ENCODE measurements around the gene POU6F2. TPM values are rescaled to one million over a fixed set of nuclear protein-coding genes. Genes with fewer than 3 reads are reported as not detected.

The POU6F2 gene
- total RNA-seq, 1 donor from 2014 or later = not detected

DNA sequence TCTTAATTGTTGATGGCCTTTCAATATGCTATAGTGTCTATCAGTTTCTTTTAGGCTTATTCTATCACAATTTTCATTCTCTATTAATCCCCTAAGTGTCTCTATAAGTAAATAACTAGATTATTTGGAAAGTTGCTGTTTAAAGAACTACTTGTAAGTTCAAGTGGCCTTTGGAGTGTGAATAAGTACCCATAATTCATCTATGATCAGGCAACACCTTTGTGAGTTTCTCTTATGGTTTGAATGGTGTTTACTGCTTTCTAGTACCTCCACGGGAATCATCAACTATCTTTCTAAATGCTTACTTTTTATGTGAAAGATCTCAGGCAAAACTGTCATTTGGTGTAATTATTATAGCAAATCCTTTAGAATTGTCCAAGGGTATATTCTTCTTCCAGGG, 166.7 kb downstream of the POU6F2 start:
- Histone ChIP-seq H3K4me3 (ENCODE audit: low read depth, low read length) (no peak overlapping the region), H3K36me3 (ENCODE audit: control insufficient read depth, insufficient read depth, low read length) (no peaks in the 10 kb centered on the region), H3K27me3 (ENCODE audit: control insufficient read depth, insufficient read depth, low read length) (no peaks in the 10 kb centered on the region)
- no peak for DNase-seq (ENCODE audit: low read depth)
- TF ChIP-seq, protein P1, sequence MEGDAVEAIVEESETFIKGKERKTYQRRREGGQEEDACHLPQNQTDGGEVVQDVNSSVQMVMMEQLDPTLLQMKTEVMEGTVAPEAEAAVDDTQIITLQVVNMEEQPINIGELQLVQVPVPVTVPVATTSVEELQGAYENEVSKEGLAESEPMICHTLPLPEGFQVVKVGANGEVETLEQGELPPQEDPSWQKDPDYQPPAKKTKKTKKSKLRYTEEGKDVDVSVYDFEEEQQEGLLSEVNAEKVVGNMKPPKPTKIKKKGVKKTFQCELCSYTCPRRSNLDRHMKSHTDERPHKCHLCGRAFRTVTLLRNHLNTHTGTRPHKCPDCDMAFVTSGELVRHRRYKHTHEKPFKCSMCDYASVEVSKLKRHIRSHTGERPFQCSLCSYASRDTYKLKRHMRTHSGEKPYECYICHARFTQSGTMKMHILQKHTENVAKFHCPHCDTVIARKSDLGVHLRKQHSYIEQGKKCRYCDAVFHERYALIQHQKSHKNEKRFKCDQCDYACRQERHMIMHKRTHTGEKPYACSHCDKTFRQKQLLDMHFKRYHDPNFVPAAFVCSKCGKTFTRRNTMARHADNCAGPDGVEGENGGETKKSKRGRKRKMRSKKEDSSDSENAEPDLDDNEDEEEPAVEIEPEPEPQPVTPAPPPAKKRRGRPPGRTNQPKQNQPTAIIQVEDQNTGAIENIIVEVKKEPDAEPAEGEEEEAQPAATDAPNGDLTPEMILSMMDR (IDR thresholded peaks at IDR 0.05; ENCODE audit: insufficient read depth, low read length, severe bottlenecking) = no peak
- no peak for FAIRE-seq

- TF ChIP-seq, protein P1 (IDR thresholded peaks at IDR 0.05; ENCODE audit: insufficient read depth, low read length, severe bottlenecking) = no peak
- no peak for FAIRE-seq
- no peaks in the 10 kb centered on the region for H3K27me3 ChIP-seq (ENCODE audit: control insufficient read depth, insufficient read depth, low read length)
- no peaks in the 10 kb centered on the region for H3K36me3 ChIP-seq (ENCODE audit: control insufficient read depth, insufficient read depth, low read length)
- no peak for DNase-seq (ENCODE audit: low read depth)
- no peak overlapping the region for H3K4me3 ChIP-seq (ENCODE audit: low read depth, low read length)
These were observed 167.6 kb downstream of the POU6F2 start for GRCh38 chr7:39145283-39145682.

DNA sequence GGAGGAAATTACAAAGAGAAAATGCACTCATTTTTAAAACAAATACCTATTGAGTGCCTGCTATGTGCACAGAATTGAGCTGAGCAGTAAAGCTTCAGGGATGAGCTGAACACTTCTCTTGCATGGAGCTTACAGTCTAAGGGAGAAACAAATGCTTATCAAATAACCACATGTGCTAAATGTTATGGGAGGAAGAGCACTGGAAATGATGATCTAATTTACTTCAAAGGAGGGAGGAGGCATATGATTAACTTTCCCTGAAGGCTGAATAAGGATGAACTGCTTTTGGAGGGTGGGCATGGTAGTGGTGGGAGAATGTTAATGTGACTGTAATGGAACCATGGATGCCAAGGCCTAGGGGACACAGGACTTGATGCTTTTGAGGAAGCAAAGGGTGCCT, 168.2 kb downstream of the POU6F2 start:
- H3K4me3 ChIP-seq (ENCODE audit: low read depth, low read length) = no peak overlapping the region
- no peaks in the 10 kb centered on the region for H3K27me3 ChIP-seq (ENCODE audit: control insufficient read depth, insufficient read depth, low read length)
- DNase-seq (ENCODE audit: low read depth) (no peak), FAIRE-seq (no peak)
- H3K36me3 ChIP-seq (ENCODE audit: control insufficient read depth, insufficient read depth, low read length) = no peaks in the 10 kb centered on the region
- TF ChIP-seq, protein P1 (IDR thresholded peaks at IDR 0.05; ENCODE audit: insufficient read depth, low read length, severe bottlenecking) = no peak

DNA sequence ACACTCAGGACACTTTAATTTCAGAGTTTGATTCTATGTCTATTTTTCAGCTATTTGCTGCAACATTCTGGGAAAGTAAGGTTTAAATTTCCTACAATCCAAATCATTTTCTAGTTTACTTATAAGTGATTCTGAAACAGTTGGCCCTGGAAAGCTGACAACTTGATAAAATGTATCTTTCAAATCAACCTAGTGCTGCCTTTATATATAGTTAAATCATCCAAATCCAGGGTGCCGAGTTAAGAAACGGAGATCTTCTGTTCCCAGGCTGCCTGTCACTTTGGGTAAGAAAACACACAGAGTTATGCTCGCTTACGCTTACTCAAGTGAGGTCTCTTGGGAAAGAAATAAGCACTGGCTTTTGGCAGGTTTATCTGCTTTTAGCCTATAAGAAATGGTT, 175.0 kb downstream of the POU6F2 start:
- TF ChIP-seq, protein P1 (IDR thresholded peaks at IDR 0.05; ENCODE audit: insufficient read depth, low read length, severe bottlenecking) = no peak
- H3K36me3 ChIP-seq (ENCODE audit: control insufficient read depth, insufficient read depth, low read length) = no peaks in the 10 kb centered on the region
- no peak for FAIRE-seq
- H3K4me3 ChIP-seq (ENCODE audit: low read depth, low read length) = no peak overlapping the region
- no peak for DNase-seq (ENCODE audit: low read depth)
- H3K27me3 ChIP-seq (ENCODE audit: control insufficient read depth, insufficient read depth, low read length) = no peaks in the 10 kb centered on the region

- DNase-seq (ENCODE audit: low read depth) = no peak
- Histone ChIP-seq H3K36me3 (ENCODE audit: control insufficient read depth, insufficient read depth, low read length) (no peaks in the 10 kb centered on the region), H3K27me3 (ENCODE audit: control insufficient read depth, insufficient read depth, low read length) (no peaks in the 10 kb centered on the region), H3K4me3 (ENCODE audit: low read depth, low read length) (no peak overlapping the region)
- FAIRE-seq = no peak
- TF ChIP-seq, protein P1 (IDR thresholded peaks at IDR 0.05; ENCODE audit: insufficient read depth, low read length, severe bottlenecking) = no peak
These were observed 175.4 kb downstream of the POU6F2 start for GRCh38 chr7:39153113-39153512.

- TF ChIP-seq, protein P1 (IDR thresholded peaks at IDR 0.05; ENCODE audit: insufficient read depth, low read length, severe bottlenecking) = no peak
- Histone ChIP-seq H3K4me3 (ENCODE audit: low read depth, low read length) (no peak overlapping the region), H3K27me3 (ENCODE audit: control insufficient read depth, insufficient read depth, low read length) (no peaks in the 10 kb centered on the region), H3K36me3 (ENCODE audit: control insufficient read depth, insufficient read depth, low read length) (no peaks in the 10 kb centered on the region)
- no peak for DNase-seq (ENCODE audit: low read depth)
- FAIRE-seq = no peak
These were observed 175.9 kb downstream of the POU6F2 start for GRCh38 chr7:39153647-39154046.

Data from bronchial epithelial cell (primary cell).